ENCODE data around the gene MTIF2.
"Not testable (repeated sequence)": the region's sequence is repeated elsewhere in the genome, so short reads cannot be mapped to it uniquely, and the experiment has no call there.

MTIF2 gene, protein sequence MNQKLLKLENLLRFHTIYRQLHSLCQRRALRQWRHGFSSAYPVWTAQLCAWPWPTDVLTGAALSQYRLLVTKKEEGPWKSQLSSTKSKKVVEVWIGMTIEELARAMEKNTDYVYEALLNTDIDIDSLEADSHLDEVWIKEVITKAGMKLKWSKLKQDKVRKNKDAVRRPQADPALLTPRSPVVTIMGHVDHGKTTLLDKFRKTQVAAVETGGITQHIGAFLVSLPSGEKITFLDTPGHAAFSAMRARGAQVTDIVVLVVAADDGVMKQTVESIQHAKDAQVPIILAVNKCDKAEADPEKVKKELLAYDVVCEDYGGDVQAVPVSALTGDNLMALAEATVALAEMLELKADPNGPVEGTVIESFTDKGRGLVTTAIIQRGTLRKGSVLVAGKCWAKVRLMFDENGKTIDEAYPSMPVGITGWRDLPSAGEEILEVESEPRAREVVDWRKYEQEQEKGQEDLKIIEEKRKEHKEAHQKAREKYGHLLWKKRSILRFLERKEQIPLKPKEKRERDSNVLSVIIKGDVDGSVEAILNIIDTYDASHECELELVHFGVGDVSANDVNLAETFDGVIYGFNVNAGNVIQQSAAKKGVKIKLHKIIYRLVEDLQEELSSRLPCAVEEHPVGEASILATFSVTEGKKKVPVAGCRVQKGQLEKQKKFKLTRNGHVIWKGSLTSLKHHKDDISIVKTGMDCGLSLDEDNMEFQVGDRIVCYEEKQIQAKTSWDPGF

DNA sequence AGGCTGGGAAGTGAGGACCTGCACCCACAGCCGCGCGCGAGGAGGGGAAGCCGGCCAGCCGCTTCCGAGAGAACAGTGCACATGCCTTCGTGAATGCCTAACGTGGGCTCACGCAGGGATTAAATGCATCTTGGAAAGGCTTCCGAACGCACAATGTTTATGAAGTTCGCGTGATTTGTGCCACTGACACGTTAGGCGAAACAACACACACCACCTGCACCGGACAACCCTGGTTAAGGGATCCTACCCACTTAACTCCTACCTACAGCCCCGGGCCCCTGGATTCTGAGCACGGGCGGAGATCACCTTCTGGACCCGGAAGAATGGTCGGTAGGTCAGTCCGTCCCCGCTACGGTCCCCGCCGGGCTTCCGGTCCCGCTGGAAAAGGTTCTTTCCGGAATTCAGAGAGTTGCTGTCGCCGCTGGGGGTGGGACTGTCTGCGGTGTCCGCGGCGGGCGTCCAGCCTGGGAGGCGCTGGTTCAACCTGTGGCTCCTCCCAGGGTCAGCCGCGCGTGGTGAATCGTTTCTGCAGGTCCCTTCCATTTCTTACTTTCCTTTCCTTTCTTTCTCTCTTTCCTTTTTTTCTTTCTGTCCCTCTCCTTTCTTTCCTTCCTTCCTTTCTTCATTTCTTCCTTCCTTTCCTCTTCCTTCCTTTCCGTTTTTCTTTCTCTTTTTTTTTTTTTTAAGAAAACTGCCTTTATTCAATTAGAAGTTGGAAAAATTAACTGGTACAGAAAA is at the start of gene MTIF2:
Gene MTIF2 (minus strand): TSS at position 325 of the 738 bp plus-strand sequence. CDS start 5,373 bp downstream, outside the sequence.
- peak; percentile 34 for DNase-seq

DNA sequence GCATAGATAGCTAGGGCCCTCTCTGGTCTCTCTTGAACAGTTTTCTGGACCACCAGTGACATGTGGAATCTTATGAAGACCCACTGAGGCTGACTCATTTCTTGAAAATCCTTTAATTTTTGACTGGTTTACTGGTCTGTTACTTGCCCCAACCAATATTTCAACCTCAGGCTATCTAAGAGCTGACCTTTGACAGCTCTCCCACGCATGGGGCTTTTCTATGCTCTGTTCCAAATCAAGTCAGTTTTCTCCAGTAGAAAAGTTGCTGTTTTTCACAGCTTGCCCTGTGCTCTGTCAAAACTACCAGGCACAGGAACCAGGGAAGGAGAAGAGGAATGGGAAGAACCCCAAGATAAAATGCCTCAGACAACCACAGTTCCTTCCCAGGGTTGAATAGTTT is 46.0 kb upstream of the MTIF2 start:
- DNase-seq, result no peak

DNA sequence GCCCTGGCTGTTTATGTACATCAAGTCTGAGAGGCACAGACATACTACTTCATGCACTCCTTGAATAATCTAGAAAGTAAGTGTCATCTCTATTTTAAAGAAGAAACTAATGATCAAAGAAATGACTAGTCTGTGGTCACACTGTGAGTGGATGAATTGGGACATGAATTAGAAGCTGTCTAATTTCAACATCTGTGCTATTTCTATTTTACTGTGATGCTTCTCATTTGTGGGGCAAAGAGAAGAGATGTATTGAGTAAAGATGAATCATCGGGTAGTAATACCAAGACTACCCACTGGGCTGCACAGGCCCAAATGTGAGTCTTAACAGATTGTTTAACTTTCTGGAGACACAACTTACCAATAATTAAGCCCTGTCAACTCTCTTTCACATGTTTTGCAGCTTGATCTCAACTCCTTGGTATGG is 42.4 kb upstream of the MTIF2 start:
- no peak for DNase-seq

DNA sequence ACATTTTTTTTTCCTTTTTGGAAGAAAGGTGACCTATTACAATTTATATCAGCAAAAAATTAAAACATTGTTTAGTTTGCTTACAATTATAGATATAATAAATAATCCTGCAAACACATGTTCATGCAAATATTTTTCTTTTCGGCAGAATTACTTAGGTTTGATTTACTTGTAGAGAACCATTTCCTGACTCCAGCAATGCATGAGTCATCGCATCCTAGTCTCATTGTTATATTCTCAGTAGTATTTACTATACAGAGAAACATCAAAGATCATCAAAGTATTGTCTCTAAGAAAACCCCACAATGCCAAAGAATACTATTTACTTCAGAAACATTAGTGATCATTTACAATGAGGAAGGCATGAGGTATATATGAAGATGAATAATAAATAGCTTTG is 40.4 kb upstream of the MTIF2 start:
- DNase-seq, result no peak

DNA sequence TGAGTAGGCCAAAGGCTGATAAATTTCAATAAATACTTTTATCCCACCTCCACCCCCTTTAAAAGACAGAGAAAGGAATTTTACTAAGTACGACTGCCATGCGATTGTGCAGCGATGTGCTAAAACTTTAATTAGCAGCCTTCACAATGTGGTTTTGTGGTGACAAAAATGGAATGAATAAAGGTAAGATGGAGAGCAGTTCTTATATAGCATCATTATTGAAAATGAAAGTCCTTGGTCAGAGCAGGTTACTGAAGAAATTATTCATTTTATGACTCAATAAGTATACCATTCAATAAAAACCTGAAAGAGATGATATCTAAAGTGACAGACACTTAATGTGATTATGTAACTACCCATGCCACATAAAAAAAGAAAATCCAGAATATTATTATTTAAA is 33.2 kb upstream of the MTIF2 start:
- no peak for DNase-seq

DNA sequence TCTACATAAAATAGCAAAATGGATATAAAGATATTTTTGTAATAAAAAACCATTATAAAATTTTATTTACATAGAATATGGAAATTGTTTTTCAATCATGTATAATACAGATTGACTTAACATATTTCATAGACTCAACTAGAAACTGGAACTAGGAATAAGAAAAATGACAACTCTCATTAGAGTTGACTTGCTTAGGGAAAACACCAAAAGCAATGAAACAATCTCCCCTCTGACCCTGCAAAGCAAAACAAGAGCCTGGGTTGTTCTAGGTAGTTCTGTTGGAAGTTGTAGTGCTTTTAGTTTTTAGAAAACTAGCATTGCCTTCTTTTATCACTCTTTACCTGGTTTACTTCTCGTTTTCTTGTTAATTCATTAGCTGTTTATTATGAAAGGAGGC is 32.2 kb upstream of the MTIF2 start:
- DNase-seq, result no peak

DNA sequence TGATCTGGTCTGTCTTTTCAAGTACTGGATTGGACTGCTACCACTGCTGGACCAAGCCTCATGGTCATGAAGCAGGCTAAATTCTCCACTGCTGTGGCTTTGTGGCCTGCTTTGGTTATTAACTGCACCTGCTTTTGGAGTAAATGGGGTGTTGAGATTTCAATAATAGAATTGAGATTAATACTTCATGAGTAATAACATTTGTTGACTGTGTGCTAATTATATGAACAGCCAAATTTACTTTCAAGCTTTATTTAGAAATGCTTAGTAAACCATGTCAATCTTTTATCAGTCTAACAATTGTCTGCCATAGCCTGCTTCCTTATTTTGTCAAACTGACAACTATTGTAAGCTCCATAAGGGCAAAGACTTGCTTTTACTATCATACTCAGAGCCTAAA is 27.4 kb upstream of the MTIF2 start:
- no peak for DNase-seq

DNA sequence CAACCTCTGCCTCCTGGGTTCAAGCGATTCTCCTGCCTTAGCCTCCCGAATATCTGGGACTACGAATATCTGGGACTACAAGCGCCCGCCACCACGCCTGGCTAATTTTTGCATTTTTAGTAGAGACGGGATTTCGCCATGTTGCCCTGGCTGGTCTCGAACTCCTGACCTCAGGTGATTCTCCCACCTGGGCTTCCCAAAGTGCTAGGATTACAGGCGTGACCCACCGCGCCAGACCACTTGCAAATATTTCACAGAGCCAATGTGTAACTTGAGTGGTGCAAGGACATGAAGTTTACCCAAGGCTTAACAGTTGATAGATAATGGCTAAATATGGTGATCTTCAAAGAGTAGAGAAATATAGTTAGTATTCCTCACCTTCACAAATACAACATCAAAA is 14.1 kb upstream of the MTIF2 start:
- DNase-seq, result no peak

DNA sequence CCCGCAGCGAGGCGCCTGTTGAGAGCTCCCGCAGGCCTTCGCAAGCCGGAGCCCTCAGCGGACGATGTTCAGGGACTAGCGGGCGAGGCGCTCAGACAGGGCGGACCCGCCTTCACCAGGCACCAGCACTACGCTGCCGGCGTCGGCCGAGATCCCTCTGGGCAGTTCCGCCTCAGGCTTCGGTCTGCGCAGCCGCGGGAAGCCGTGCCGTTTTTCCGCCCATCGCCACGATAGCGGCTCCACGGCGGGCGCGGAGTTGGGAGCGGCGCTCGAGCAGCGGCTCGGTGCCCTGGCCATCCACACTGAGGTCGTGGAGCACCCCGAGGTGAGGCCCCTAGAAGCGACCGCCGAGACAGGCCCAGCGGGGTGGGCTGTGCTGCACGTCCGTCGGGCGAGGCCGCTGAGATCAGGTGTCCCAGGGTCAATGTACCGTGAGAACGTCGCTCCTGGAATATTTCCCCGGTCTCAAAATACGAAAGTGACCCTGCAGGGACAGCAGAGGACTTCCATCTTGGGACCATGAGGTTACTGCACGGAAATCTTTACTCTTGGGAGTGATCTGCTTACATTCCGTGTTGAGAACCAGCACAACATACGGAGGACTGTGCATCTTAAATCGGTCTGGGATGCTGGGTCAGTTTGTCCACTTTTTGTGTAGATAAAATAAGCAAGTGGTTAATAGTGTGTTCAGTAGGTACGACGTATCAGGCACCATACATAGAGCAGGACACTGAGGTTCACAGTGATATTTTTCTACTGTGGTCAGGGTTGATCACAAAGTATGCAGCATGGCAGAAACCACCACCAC is 13.3 kb upstream of the MTIF2 start:
- DNase-seq, result peak; percentile 32

DNA sequence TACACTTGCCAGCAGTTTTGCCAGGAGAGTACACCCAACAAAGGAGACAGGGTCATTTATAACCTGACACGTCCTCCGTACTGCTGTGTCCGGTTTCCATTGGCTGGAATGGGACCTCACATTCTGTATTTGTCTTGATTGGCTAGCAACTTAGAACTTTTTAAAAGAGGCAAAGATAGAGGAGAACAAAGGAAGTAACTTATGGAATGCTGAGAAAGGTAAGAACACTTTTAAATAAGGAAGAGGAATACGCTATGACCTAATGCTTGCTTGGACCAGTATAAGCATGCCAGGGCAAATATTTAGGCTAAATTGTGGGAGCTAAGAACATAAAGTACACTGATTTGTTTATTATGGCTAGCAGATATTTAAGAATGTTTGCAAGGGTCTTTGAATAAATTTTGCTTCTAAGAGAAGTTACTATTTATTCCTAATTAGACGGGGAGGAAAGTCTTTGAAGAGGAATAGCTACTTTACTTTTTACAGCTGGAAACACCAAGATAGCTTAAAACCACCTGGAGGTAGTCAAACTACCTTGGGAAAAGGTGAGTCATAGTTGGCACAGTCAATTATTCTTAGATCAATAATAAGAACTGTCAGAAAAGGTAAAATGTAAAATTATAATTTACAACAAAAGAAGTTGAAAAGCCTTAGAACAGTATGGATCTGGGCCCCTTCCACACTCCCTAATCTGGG is 12.0 kb upstream of the MTIF2 start:
- not testable (repeated sequence) for DNase-seq

DNA sequence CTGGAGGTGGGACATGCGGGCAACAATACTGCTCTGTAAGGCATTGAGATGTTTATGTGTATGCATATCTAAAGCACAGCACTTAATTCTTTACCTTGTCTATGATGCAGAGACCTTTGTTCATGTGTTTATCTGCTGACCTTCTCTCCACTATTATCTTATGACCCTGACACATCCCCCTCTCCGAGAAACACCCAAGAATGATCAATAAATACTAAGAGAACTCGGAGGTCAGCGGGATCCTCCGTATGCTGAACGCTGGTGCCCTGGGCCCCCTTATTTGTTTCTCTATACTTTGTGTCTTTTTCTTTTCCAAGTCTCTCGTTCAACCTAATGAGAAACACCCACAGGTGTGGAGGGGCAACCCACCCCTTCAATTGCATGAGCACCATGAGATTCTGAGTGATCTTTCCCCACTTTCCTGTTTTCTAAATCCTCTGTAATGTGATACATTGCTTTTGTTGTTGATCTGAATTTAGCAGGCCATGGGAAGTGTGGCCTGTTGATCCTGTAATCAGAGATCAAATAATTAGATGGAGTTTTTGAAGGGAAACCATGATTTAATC is 10.9 kb upstream of the MTIF2 start:
- not testable (repeated sequence) for DNase-seq

DNA sequence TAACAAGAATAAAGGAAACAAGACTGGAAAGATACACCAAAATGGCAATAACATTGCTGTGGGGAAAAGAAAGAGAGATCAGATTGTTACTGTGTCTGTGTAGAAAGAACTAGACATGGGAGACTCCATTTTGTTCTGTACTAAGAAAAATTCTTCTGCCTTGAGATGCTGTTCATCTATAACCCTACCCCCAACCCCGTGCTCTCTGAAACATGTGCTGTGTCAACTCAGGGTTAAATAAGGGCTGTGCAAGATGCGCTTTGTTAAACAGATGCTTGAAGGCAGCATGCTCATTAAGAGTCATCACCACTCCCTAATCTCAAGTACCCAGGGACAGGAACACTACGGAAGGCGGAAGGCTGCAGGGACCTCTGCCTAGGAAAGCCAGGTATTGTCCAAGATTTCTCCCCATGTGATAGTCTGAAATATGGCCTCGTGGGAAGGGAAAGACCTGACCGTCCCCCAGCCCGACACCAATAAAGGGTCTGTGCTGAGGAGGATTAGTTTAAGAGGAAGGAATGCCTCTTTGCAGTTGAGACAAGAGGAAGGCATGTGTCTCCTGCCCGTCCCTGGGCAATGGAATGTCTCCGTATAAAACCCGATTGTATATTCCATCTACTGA is 10.3 kb upstream of the MTIF2 start:
- not testable (repeated sequence) for DNase-seq

DNA sequence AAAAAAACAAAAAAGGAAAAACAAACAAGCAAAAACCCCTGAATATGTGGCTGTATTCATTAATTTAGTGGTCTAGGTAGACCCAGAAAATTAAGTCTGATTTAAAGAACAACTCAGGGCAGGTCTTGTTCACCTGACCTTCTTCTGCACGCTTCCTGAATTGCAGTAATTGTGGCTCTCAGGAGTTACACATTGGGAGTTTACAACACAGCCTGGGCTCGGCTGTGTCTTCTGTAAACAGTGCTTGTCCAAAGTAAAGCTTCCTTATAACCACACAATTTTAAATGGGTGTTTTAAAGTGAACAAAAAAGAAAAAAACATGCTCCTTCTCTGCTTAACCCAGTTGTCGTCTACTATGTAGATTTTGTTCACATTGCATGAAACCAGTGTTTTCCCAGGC is 8.3 kb upstream of the MTIF2 start:
- DNase-seq, result no peak

DNA sequence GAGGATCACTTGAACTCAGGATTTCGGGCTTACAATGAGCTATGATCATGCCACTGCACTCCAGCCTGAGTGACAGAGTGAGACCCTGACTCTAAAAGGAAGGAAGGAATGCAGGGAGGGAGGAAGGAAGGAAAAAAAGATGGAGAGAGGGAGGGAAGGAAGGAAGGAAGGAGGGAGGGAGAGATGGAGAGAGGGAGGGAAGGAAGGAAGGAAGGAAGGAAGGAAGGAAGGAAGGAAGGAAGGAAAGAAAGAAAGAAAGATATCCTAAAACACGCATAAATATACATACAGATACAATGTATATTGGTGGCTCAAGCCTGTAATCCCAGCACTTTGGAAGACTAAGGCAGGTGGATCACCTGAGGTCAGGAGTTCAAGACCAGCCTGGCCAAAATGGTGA is 5.3 kb upstream of the MTIF2 start:
- not testable (repeated sequence) for DNase-seq

DNA sequence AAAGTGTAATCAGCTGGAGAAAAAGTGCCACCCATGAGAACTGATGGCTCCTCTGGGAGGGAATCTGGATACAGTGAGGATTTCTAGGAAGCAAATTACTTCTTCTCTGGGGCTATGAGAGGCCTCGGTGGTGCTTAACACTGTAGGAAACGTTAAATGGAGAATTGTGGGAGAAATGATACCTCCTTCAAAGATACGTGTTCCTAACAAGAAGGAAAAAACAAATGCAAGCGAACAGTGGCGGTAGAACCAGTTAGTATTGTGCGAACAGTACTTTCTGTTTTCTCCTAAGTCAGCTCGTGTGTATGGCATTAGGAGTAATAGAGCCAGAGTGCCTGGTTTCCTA is 587 bp upstream of the MTIF2 start:
- DNase-seq, result no peak

DNA sequence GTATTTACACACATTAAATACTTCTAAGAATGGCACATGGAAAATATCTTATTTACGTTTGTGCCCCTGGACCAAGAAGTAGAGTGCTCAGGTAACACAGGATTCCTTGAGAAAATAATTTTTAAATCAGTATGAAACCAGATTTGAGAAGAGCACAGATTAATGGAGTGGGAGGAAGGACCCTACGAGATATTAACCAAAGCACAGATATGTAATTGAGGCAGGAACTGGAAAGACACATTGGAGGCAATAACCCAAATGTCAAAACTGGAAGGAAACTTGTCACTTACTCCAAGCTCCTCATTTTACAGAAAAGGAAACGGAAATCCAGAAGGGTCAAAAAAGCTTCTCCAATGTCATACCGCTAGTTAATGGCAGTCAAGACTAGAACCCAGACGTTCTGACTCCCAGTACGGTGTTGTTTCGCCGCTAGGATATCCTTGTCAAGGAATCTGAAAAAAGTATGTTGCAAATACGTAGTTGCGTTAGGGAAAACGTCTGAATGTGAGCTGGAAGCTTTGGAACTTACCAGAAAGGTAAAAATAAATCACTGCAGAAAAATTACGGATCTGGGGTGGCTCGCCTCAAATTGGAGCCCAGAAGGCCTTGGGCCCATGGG is 634 bp downstream of the MTIF2 start:
- DNase-seq, result no peak

DNA sequence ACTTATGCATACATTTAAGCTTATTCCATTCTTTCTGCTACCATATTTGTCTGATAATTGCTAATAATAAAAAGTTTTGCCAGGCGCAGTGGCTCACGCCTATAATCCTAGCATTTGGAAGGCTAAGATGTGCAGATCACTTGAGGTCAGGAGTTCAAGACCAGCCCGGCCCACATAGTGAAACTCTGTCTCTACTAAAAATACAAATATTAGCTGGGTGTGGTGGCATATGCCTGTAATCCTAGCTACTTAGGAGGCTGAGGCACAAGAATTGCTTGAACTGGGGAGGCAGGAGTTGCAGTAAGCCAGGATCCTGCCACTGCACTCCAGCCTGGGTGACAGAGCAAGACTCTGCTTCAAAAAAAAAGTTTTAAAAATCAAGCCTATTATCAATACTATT is 9.4 kb downstream of the MTIF2 start:
- not testable (repeated sequence) for DNase-seq

DNA sequence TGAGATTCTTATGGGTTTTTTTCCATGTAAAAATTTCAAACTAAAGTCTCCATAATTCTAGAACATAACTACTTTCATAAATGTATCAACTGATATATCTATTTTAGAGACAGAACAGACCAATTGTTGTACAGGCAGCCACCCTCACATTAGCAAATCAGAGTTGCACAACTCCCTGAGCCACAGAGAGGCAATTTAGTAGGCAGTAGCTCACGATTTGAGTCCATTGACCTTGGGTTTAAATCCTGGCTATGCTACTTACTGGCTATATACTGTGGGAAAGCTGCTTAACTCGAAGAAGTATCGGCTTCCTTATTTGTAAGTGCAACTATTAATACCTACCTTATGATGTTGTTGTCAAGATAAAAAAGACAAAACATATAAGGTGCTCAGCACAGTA is 16.2 kb downstream of the MTIF2 start:
- DNase-seq, result no peak

DNA sequence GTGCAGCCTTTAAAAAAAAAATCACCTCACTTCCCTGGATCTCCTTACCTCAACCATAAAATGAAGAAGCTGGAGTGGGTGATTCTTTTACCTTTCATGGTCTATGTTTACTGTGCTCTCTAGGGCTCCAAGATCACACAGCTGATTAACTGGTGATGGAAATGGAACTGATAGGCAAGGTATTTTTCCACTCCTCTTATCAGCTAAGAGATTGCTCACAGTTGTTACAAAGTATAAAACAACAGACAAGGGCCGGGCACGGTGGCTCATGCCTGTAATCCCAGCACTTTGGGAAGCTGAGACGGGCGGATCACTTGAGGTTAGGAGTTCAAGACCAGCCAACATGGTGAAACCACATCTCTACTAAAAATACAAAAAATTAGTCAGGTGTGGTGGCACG is 22.0 kb downstream of the MTIF2 start:
- no peak for DNase-seq

DNA sequence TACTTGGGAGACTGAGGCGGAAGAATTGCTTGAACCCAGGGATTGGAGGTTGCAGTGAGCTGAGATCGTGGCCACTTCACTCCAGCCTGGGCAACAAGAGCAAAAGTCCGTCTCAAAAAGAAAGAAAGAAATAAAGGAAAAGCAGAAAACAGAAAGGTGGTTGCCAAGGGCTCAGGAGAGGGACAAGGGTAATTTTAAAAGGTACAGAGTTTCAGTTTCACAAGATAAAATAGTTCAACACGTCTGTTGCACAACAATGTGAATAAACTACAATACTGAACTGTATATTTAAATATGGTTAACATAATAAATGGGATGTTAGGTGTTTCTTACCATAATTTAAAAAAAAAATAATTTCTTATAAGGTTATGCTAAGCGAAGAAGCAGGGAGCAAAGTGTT is 23.6 kb downstream of the MTIF2 start:
- DNase-seq, result no peak

DNA sequence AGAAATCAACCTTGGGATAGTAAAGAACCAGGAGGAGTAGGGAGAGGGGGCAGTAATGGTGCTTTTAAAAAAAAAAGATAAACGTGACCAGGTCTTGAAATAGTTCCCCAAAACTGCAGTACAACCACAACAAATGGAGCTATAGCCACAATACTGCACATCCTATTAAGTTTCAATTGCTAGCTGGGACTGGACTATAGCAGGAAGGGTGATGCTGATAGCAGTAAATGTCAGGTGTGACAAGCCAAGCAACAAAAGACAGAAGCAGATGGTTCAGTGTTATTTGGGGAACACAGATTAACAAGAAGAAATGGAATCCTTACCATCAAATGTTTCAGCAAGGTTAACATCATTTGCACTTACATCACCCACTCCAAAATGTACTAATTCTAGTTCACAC is 26.4 kb downstream of the MTIF2 start:
- DNase-seq, result no peak

Measured in cortex of kidney (tissue), 1 donor.